Posterior vena cava (tissue), 2 donors: ENCODE results near the gene PMEPA1. TPM values are rescaled to one million over a fixed set of nuclear protein-coding genes. Genes with fewer than 3 reads are reported as not detected.

Experiments used
- DNase-seq: peaks from one replicate; pipeline ENCODE4 v3.0.0-alpha.2; 2020; ENCODE audit warnings: low spot score
- intact Hi-C, 2 donors: fragments of 100-400 bp; cut with DNase I; formaldehyde crosslinking; loops; one replicate each; pipeline versions ENCODE4 v1.14.1 to v1.14.2; 2022 to 2023
- total RNA-seq, 2 donors: library from RNA; stranded (reverse); fragmentation: NEBNext Ultra II Directional; extraction: Animal tissue kit (Norgen Biotek cat#: 25700); gene quantifications; one replicate each; pipeline ENCODE4 v1.2.1, GENCODE V29; 2021
- donor health status: DM: yes; HTN: yes; CAD: no.
- donor health status: DM: yes; HTN: yes; CAD: no.

Gene PMEPA1
- total RNA-seq, 2 donors from 2014 or later, result 45.6 to 55.6 TPM

DNA sequence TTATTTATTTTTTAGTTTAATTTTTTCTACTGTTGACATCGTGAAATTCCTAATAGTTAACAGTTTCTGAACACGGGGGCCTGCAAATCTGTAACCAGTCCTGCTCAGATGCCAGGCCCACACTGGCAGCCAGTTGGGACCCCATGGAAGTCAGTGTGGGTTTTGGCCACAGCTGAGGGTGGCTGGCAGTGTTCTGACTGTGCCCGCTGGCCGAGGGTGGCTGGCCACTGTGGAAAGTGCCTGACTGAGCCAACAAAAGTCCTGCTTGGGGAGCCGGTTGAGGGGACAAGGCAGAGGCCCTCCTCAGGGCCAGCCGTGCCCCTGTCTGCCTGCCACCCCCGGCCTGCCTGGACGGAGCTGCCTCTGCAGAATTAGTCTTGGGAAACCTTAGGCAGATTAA, 4.1 kb upstream of the PMEPA1 start:
- intact Hi-C loops, result no loop called here
- no peak for DNase-seq

- intact Hi-C loops, result no loop called here
- DNase-seq, result no peak
Measured at GRCh38 chr20:57713505-57713903, 3.7 kb upstream of the PMEPA1 start.

DNA sequence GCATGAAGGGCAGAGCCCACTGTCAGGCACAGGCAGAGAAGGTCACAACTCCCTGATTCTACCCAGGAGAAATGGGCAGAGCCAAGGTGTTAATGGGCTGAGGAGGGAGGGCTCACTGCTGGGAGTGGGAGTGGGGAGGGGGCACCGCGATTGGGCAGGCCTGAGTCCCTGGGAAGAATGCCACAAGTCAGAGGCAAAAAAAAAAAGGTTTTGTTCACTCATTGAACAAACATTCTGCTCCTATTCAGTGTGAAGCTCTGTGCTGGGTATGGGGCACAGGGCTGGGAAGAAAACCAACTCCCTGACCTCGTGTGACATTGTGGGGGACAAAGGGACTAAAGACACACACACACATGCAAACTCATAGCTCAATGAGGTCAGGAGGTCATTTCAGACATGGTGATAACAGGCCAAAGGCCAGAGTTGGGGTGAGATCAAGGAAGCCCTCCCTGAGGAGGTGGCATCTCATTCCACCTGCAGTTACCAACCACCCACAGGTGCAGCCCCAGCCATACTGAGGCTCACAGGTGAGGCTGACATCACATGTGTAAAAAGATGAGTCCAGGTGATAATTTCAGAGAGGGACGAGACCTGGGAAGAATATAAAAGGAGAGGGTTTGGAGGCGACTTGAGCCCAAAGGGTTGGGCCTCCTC, 3.2 kb upstream of the PMEPA1 start:
- DNase-seq, result no peak
- intact Hi-C loops, result no loop called here

DNA sequence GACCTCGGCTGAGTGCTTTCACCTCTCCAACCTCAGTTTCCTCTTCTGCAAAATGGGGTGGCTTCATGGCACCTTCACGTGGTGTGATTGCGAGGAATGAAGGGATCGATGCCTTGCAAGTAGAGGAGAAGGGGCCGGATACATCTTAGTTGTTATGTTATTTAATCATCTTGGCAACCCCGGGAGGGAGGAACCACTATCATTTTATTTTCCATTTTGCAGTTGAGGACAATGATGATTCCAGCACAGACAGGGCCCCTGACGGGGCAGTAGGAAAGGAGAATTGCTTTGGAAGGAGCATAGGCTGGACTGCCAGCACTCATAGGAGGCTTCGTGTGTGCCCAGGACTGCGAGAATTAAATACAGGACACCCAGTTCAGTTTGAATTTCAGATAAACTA, 2.5 kb upstream of the PMEPA1 start:
- intact Hi-C loops, result no loop called here
- DNase-seq, result no peak

DNA sequence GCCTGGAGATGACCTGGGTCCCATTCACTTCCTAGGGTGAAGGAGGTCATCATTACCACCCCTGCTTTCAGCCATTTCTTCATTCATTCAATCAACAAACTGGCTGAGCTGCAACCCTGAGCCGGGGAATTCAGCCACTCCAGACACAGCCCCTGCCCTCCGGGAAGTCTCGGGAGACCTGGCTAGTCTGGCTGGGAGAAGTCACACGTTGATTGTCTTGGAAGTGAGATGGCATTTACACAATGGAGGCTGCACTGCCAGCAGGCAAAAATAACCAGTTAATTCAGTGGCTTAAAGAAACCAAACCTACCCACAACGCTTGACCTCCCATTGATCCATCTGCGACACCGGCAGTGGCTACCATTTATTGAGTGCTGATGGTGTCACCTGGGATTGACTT, 2.0 kb upstream of the PMEPA1 start:
- intact Hi-C loops, result no loop called here
- no peak for DNase-seq

DNA sequence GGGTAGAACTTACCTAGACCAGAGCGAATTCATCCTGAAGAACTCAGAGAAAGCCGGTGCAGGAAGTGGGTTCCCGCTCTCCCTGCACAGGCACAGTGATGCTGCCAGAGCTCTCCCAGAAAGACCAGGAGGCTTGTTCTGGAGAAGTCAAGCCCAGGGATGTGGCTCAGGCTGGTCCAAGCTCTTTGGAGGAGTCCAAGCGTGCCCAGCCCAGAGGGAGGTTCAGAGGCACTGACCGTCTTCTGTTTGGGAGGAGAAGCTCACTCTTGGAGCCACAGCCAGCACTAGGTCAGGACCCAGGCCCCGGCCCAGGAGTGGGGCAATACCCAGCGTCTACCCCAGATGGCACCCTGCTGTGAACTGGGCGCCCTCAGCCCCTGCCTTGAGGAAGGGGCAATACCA, 1.5 kb upstream of the PMEPA1 start:
- no peak for DNase-seq
- intact Hi-C loops, result no loop called here

DNA sequence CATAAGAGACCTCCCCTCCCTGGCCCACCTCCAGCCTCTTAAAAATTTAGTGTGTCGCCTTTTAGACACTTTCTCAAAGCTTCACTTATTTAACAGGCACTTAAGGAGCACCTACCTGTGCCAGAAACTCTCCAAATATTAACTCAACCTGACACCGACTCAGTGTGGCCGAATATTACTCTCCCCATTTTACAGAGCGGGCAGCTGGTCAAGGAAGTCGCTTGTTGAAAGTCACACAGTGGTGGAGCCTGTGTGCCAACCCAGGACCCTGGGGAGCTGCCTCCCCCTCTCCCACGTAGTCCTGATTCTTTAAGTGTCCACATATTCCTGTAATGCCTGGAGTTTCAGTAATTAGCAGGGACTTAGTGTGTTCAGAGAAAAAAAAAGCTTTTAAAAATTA, 1.0 kb upstream of the PMEPA1 start:
- intact Hi-C loops, result no loop called here
- no peak for DNase-seq

DNA sequence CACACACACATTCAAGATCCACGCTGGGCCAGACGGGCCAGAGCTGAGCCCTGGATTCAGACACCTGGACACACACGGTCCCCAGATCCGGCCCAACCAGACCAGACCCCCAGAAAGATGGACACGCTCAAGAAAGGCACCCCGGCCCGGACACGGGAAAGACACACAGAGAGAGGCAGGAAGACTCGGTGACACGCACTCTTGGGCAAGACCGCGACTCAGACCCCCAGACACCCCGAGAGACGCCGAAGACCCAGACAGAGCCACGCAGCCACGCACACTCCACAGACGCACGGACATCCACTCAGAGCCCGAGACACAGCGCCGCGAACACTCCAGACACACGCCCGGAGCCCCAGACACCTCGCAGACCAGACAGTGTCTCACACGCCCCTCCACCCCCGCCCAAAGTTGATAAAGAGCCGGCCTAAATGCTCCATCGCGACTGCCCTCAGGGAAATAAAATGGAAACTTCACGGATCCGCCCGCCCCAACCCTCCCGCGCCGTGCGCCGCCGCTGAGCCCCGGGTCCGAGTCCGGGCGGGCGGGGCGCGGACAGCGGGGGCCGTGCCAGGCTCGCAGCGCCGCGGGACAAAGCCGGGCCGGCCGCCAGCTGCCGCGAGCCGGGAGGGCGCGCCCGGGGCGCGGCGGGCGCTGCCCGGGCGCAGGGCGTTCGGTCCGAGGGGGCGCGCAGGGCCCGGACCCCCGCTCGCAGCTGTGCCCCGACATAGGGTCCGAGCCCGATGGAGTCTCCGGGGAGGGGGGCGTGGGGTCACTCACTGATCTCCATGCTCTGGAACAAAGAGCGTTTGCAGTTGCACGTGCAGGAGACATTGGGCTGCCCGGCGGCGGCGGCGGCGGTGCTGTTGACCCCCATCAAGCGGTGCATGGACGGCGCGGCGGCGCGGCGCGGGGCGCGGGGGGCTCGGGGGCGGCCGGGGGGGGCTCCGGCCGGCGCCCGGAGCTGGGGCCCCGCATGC, 831 bp downstream of the PMEPA1 start:
- DNase-seq, result peak; percentile 90

DNA sequence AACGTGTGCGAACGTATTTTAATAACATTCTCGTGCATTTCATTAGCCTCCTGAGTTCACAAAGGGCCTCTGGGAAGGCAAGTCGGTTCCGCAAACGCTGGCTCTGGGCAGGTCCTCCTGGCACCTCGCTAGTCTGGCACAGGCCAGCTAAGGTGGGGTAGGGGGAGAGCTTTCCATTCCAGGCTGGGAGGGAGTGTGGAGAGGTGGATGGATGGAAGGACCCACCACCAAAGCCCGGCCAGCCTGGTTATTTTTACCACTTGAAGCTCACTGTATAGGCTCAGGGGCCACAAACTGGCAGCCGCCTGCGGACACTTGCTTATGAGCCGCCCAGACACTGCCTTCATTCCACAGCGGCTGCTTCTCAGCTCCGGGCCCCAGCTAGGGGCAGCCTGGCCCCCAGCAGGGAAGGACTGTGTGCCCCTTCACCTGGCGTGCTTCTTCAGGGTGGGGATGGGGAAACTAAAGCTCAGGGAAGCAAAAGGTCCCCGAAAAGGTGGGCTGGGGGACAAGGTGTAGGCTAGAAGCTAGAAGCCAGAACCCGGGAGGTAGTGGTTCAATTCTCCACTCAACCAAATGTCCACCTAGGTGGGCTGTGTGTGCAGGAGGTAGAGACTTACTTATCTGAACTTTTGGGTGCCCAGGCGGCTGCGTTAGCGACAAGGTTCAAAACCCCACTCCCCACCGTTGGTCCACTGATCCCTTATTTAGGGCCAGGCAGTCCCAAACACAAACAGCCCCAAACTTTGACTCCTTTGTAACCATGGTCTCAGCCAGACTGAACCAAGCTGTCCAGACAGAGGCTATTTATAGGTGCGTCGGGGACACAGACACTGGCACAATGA, 1.7 kb downstream of the PMEPA1 start:
- DNase-seq, result no peak

More for the DNA sequence above, 831 bp downstream of the PMEPA1 start:
- intact Hi-C loops, result no loop called here

DNA sequence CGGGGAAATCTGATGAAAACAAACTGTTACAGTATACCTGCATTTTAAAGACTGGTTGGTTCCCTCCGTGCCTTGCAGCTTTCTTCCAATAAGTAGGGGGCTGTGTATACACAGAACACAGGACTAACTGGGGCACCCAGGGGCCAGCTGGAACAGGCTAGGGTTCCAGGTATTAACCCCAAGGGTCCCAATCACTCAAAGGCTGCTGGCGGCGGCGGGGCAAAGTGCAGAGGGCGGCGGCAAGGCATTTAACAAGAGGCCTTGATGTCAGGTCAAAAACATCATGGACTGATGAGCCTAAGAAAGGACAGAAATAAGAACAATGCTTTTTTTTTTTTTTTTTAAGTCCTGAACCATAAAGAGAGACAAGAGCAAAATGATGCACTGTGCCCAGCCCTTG, 2.5 kb downstream of the PMEPA1 start:
- intact Hi-C loops, result no loop called here

More for the DNA sequence above, 1.7 kb downstream of the PMEPA1 start:
- intact Hi-C loops, result no loop called here

GRCh38 chr20:57705127-57705899, 4.5 kb downstream of the PMEPA1 start:
- no peak for DNase-seq
- intact Hi-C loops, result no loop called here

More for the DNA sequence above, 2.5 kb downstream of the PMEPA1 start:
- no peak for DNase-seq

GRCh38 chr20:57704245-57704644, 5.6 kb downstream of the PMEPA1 start:
- no peak for DNase-seq
- intact Hi-C loops, result loop anchor here in 1 of 2 donors (5.0 kb wide), 1 partner anchor 267 kb away; no protein-coding TSS in a partner anchor

- intact Hi-C loops, result loop anchor here in 1 of 2 donors (5.0 kb wide), 1 partner anchor 266 kb away; no protein-coding TSS in a partner anchor
- no peak for DNase-seq
Measured at GRCh38 chr20:57703013-57703412, 6.8 kb downstream of the PMEPA1 start.

- DNase-seq, result no peak
- intact Hi-C loops, result loop anchor here in 1 of 2 donors (5.0 kb wide), 1 partner anchor 265 kb away; no protein-coding TSS in a partner anchor
Measured at GRCh38 chr20:57702521-57702920, 7.3 kb downstream of the PMEPA1 start.

DNA sequence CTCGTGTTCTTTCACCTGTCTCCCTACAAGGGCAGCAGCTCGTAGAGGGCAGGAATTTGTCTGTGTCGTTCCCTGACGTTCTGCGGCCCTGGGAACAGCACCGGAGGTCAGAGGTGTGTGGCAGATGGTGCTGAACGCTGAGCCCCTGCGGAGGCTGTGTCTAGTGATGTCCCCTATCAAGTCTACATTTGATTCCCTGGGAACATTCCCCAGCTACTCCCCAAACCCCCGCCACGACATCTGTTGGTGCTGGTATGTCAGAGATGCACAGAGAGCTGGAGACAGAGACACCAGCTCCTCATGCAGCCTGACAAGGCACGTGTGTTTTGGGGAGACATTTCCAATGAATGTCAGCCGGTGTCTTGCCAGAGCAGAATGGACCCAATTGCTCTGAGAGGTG, 7.7 kb downstream of the PMEPA1 start:
- no peak for DNase-seq

DNA sequence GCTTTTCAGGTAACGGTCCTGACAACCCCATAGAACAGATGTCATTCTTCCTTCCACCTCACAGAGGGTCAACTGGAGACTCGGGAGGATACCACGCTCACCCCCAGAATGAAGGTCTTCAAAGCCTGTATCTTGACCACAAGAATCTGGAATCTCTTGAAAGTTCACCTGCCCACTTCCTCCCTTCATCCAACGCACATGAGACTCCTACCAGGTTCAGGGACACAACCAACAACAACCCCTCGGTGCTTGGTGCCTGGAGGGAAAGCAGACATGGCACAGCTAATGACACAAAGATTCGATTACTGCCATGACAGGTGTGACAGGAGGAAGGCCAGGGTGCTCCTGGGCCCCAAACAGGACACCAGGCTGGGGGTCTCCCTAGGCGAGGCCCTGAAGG, 8.2 kb downstream of the PMEPA1 start:
- intact Hi-C loops, result loop anchor here in 1 of 2 donors (5.0 kb wide), 1 partner anchor 264 kb away; no protein-coding TSS in a partner anchor
- DNase-seq, result no peak

More for the DNA sequence above, 7.7 kb downstream of the PMEPA1 start:
- intact Hi-C loops, result loop anchor here in 1 of 2 donors (5.0 kb wide), 1 partner anchor 265 kb away; no protein-coding TSS in a partner anchor

DNA sequence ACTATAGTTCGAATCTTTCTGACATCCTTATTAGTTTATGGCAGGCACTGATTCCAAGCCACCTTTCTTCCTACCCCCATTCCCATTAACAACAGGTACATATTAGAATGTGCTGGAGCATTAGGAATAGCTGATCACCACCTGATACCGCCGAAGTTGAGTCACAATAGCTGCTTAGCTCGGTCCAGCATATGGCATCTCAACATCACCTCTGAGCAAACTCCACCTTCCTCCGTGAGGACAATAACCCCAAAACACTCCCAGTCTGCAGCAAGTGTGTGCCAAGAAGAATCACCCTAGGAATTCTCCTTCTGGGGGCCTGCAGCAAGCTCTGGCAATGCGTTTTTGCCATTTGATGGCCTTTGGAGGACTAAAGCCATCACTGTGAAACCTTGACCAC, 8.7 kb downstream of the PMEPA1 start:
- no peak for DNase-seq
- intact Hi-C loops, result loop anchor here in 1 of 2 donors (5.0 kb wide), 1 partner anchor 264 kb away; no protein-coding TSS in a partner anchor

DNA sequence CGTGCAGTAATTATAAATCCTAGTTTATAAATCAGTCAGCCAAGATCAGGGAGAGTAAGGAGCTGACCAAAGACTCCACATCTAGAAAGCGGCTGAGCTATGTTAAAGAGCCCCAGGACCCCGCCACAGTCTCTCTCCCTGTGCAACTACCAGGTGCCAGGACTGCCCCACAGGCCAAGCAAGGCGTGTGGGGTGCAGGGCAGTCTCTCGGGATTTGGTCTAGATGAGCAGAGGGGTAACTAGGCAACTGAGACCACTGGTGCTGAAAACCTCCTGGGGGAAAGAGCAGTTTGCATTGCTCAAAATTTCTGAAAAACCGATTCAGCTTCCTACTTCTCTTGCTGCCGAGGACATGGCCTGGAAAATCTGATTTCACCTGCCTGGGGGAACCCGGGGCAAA, 10.4 kb downstream of the PMEPA1 start:
- intact Hi-C loops, result no loop called here
- DNase-seq, result no peak
